ENCODE results near the gene THBS3. TPM values are rescaled to one million over a fixed set of nuclear protein-coding genes. Genes with fewer than 3 reads are reported as not detected.

THBS3 gene
- total RNA-seq, 1 experiment from 2014 or later: 36.8 TPM

Other genes starting within 250 kb of the THBS3 start
- gene PYGO2, start 246.1 kb downstream of the THBS3 start, total RNA-seq (2022): 43.6 and 45.6 TPM in 2 replicates
- gene SHC1, start 237.2 kb downstream of the THBS3 start, total RNA-seq (2022): 73.5 and 77.5 TPM in 2 replicates
- gene CKS1B, start 233.2 kb downstream of the THBS3 start, total RNA-seq (2022): 182 and 230 TPM in 2 replicates
- gene FLAD1, start 224.6 kb downstream of the THBS3 start, total RNA-seq (2022): 74.3 and 75.1 TPM in 2 replicates
- 1.1 and 1.5 TPM in 2 replicates for gene LENEP, start 214.3 kb downstream of the THBS3 start, total RNA-seq (2022)
- gene ZBTB7B, start 205.1 kb downstream of the THBS3 start, total RNA-seq (2022): 64.7 and 64.9 TPM in 2 replicates
- gene DCST2, start 174.1 kb downstream of the THBS3 start, total RNA-seq (2022): 1.4 and 1.5 TPM in 2 replicates
- gene DCST1, start 174.1 kb downstream of the THBS3 start, total RNA-seq (2022): 0.17 TPM in 1 of 2 replicates, not detected in the other
- 99.1 and 103 TPM in 2 replicates for gene ADAM15, start 156.6 kb downstream of the THBS3 start, total RNA-seq (2022)
- 12.6 and 13.9 TPM in 2 replicates for gene EFNA4, start 144.2 kb downstream of the THBS3 start, total RNA-seq (2022)
- 1.7 and 3.4 TPM in 2 replicates for gene EFNA3, start 129.1 kb downstream of the THBS3 start, total RNA-seq (2022)
- 33.7 and 41.7 TPM in 2 replicates for gene EFNA1, start 80.0 kb downstream of the THBS3 start, total RNA-seq (2022)
- gene SLC50A1, start 72.0 kb downstream of the THBS3 start, total RNA-seq (2022): 68.5 and 72.0 TPM in 2 replicates
- 38.7 and 41.1 TPM in 2 replicates for gene DPM3, start 67.4 kb downstream of the THBS3 start, total RNA-seq (2022)
- gene KRTCAP2, start 34.6 kb downstream of the THBS3 start, total RNA-seq (2022): 236 TPM in 2 replicates
- 1.1 and 1.8 TPM in 2 replicates for gene TRIM46, start 34.0 kb downstream of the THBS3 start, total RNA-seq (2022)
- gene MTX1, start 798 bp upstream of the THBS3 start, total RNA-seq (2022): 58.9 and 60.0 TPM in 2 replicates
- gene ENTREP3, start 47.6 kb upstream of the THBS3 start, total RNA-seq (2022): 25.2 and 25.9 TPM in 2 replicates
- 85.1 and 104 TPM in 2 replicates for gene SCAMP3, start 54.5 kb upstream of the THBS3 start, total RNA-seq (2022)
- gene CLK2, start 65.6 kb upstream of the THBS3 start, total RNA-seq (2022): 78.5 and 79.4 TPM in 2 replicates
- gene HCN3, start 69.6 kb upstream of the THBS3 start, total RNA-seq (2022): 11.8 and 19.6 TPM in 2 replicates
- gene PKLR, start 93.5 kb upstream of the THBS3 start, total RNA-seq (2022): not detected in 2 replicates
- 329 and 410 TPM in 2 replicates for gene FDPS, start 101.0 kb upstream of the THBS3 start, total RNA-seq (2022)
- 48.4 and 49.0 TPM in 2 replicates for gene RUSC1, start 113.0 kb upstream of the THBS3 start, total RNA-seq (2022)